ENCODE results near the gene KLK4. TPM values are rescaled to one million over a fixed set of nuclear protein-coding genes. Genes with fewer than 3 reads are reported as not detected.
A peak's percentile ranks its signal among the peaks of the same experiment; 100 is the strongest.

KLK4 gene
- total and polyA plus RNA-seq, 5 experiments from 2014 or later, result not detected

DNA sequence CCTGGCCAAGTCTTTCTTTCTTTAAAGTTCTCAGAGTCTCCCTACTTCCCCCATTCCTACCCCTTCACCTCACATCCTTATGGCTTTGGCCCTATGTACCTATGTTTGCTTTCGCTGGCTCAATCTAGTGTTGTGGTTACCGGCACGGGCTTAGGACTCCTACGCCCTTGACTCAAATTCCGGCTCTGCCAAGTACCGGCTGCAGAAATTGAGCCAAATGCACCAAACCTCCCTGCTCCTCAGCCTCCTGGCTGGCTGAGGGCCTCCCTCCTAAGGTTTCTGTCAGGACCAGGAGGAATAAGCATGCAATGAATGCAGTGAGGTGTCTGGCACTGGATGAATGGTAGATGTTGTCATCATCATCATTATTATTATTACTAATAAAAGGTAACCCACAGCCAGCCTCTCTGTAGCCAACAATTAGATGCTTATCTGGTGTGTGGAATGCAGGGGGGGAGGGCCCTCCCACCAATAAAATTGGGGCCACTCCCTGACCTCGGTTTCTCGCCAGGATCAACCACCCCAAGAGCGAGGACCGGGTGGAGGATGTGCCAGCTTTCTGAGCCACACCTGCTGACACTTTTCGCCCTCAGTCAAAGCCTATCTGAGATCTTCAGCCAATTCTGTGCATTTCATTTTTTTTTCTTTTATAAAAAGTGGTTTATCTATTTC, 21.0 kb upstream of the KLK4 start:
- H3K36me3 Mint-ChIP-seq, result no peaks in the 10 kb centered on the region
- DNase-seq (no peak), ATAC-seq (no peak)
- peaks cover 17 to 58% (median 37%) of the 10 kb centered on the region in 5 donors for H3K27me3 Mint-ChIP-seq
- POLR2A ChIA-PET, result no interaction called here
- no peak overlapping the region for H3K4me3 Mint-ChIP-seq
- H3K27ac Mint-ChIP-seq, result no peak overlapping the region
- peaks cover 0 to 5% (median 3%) of the 10 kb centered on the region in 4 donors for H3K4me1 Mint-ChIP-seq
- H3K9me3 Mint-ChIP-seq, result no peaks in the 10 kb centered on the region

- Mint-ChIP-seq H3K4me3 (no peak overlapping the region), H3K9me3 (no peaks in the 10 kb centered on the region), H3K4me1 (peaks cover 0 to 5% (median 3%) of the 10 kb centered on the region in 4 donors), H3K27me3 (peaks cover 19 to 51% (median 36%) of the 10 kb centered on the region in 5 donors), H3K36me3 (no peaks in the 10 kb centered on the region), H3K27ac (peak overlapping the region in 1 of 10 donors; percentile 67)
- POLR2A ChIA-PET, result no interaction called here
- no peak for ATAC-seq
- no peak for DNase-seq
These were observed 19.8 kb upstream of the KLK4 start for GRCh38 chr19:50931023-50931422.

GRCh38 chr19:50928831-50929230, 17.6 kb upstream of the KLK4 start:
- H3K4me3 Mint-ChIP-seq, result no peak overlapping the region

DNA sequence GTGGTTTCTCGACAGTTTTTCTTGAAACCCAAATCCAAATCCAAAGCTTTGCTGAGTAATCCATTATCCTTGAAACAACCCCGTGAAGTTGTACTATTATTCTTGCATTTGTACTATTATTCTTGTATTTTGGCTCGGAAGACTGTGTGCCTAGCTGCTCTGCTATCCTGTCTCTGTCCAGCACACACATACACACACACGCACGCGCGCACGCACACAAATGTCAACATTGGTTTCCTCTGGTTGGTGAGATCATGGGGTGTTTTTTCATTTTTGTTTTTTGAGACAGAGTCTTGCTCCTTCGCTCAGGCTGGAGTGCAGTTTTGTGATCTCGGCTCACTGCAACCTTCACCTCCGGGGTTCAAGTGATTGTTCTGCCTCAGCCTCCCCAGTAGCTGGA, 14.9 kb upstream of the KLK4 start:
- H3K36me3 Mint-ChIP-seq, result no peaks in the 10 kb centered on the region
- H3K27me3 Mint-ChIP-seq, result peaks cover 24 to 36% (median 26%) of the 10 kb centered on the region in 5 donors
- POLR2A ChIA-PET, result no interaction called here
- DNase-seq (no peak), ATAC-seq (no peak)
- no peak overlapping the region for H3K4me3 Mint-ChIP-seq
- H3K9me3 Mint-ChIP-seq, result no peaks in the 10 kb centered on the region
- H3K27ac Mint-ChIP-seq, result no peak overlapping the region
- peaks cover 7 to 15% (median 8%) of the 10 kb centered on the region in 4 donors for H3K4me1 Mint-ChIP-seq

More at GRCh38 chr19:50928831-50929230, 17.6 kb upstream of the KLK4 start:
- ATAC-seq (no peak), DNase-seq (no peak)
- Mint-ChIP-seq H3K27me3 (peaks cover 25 to 41% (median 32%) of the 10 kb centered on the region in 5 donors), H3K36me3 (no peaks in the 10 kb centered on the region), H3K4me1 (peaks cover 0 to 5% (median 3%) of the 10 kb centered on the region in 4 donors), H3K9me3 (no peaks in the 10 kb centered on the region), H3K27ac (no peak overlapping the region)
- POLR2A ChIA-PET, result no interaction called here

GRCh38 chr19:50925734-50926133, 14.5 kb upstream of the KLK4 start:
- ATAC-seq, result no peak
- Mint-ChIP-seq H3K4me1 (peaks cover 7 to 15% (median 7%) of the 10 kb centered on the region in 4 donors), H3K4me3 (no peak overlapping the region), H3K36me3 (no peaks in the 10 kb centered on the region), H3K9me3 (no peaks in the 10 kb centered on the region), H3K27ac (no peak overlapping the region), H3K27me3 (peaks cover 21 to 36% (median 26%) of the 10 kb centered on the region in 5 donors)
- POLR2A ChIA-PET, result no interaction called here
- no peak for DNase-seq

DNA sequence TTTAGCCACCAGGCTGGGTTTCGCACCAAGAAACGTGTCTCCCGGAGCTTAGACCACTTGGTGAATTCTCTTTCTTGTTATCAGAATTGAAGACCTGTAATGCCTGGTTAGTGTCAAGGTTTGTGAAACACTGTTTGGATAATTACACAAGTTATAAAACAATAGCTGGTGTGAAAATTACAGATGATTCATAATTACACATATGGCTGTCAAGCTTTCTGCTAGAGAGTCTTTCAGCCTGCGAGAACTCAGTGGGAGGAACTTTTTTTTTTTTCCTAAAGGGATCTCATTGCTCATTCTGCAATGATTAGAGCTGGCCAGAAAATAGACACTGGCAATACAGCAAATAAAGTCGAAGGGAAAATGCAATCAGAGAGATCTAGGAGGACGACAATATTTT, 13.4 kb upstream of the KLK4 start:
- ATAC-seq (no peak), DNase-seq (no peak)
- H3K36me3 Mint-ChIP-seq, result no peaks in the 10 kb centered on the region
- POLR2A ChIA-PET, result interaction anchor here (0.7 kb wide), 1 partner anchor 413 kb away, joined by 3 read pairs; no protein-coding TSS in a partner anchor
- H3K4me1 Mint-ChIP-seq, result peaks cover 5 to 9% (median 7%) of the 10 kb centered on the region in 4 donors
- peaks cover 27 to 37% (median 29%) of the 10 kb centered on the region in 5 donors for H3K27me3 Mint-ChIP-seq
- H3K27ac Mint-ChIP-seq, result no peak overlapping the region
- no peaks in the 10 kb centered on the region for H3K9me3 Mint-ChIP-seq
- H3K4me3 Mint-ChIP-seq, result no peak overlapping the region

GRCh38 chr19:50922317-50922853, 11.2 kb upstream of the KLK4 start:
- ATAC-seq (peak; percentile 94 to 100), DNase-seq (peak; percentile 56 to 86 (median 71))
- H3K27me3 Mint-ChIP-seq, result peaks cover 28 to 41% (median 37%) of the 10 kb centered on the region in 5 donors
- no peaks in the 10 kb centered on the region for H3K9me3 Mint-ChIP-seq
- POLR2A ChIA-PET, result interaction anchor here (0.7 kb wide), 1 partner anchor 565 kb away, joined by 3 read pairs; no protein-coding TSS in a partner anchor
- H3K27ac Mint-ChIP-seq, result no peak overlapping the region
- peaks cover 5 to 9% (median 7%) of the 10 kb centered on the region in 4 donors for H3K4me1 Mint-ChIP-seq
- H3K4me3 Mint-ChIP-seq, result no peak overlapping the region
- H3K36me3 Mint-ChIP-seq, result no peaks in the 10 kb centered on the region

DNA sequence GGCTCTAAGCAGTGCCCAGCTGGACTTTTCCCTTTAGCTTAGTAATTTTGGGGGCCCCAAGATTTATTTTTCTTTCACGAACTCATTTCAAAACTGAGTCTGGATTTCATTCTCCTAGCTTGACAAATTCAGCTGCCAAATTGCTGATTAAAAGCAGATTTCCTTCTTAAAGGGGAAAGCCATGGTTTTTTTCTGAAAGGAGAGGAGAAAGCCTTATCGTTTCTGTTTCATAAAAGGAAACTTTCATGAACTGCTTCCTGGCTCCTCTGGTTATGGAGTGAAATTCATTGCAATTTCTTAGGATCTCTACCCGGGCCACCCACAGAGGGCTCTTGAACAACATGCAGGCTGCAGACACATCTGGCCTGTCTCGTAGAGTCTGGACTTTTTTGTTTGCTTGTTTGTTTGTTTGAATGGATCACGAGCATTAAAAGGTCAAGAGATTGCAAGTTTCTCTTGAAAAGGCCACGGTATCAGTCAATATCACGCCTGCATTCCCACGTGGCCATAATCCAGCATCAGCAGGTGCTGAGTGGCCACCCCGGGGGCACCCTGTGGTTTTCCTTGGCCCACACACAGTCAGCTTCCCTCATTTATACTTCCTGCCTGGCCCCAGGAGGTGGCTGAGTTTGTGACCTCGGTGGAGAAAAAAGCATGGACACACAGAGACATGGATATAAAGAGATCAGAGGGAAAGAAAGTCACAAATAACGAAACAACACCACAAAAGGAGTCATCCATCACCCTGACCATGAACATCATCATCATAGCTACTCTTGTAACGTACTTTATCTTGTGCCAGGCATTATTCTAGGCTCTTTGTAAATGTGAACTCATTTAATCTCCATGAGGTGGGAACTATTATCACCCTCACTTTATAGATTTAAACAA, 10.5 kb upstream of the KLK4 start:
- Mint-ChIP-seq H3K27me3 (peaks cover 32 to 45% (median 44%) of the 10 kb centered on the region in 5 donors), H3K4me1 (peaks cover 5 to 9% (median 7%) of the 10 kb centered on the region in 4 donors), H3K9me3 (no peaks in the 10 kb centered on the region), H3K36me3 (no peaks in the 10 kb centered on the region), H3K4me3 (no peak overlapping the region), H3K27ac (peak overlapping the region in 1 of 10 donors; percentile 53)
- ATAC-seq (no peak), DNase-seq (no peak)
- POLR2A ChIA-PET, result interaction anchor here (0.7 kb wide), 1 partner anchor 564 kb away, joined by 3 read pairs; no protein-coding TSS in a partner anchor

DNA sequence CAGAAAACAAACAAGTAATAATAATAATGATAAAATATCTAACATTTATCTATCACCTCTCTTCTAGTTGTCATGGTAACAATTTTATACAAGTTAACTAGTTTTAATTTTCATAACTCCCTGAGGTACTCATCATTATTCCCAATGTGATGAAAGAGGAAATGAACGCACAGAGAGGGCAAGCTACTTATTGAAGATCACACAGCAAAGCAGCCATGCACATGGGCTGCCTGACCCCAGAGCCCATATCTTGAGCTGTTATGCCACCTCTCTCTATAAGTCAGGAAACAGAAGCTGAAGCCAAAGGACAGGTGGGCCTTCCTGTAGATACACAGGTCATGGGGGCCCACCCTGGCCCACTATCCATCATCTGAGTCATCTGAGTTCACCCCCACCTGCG, 4.9 kb upstream of the KLK4 start:
- POLR2A ChIA-PET, result no interaction called here
- Mint-ChIP-seq H3K27me3 (peaks cover 28 to 42% (median 36%) of the 10 kb centered on the region in 5 donors), H3K9me3 (no peaks in the 10 kb centered on the region), H3K4me1 (no peaks in the 10 kb centered on the region), H3K4me3 (no peak overlapping the region), H3K36me3 (no peaks in the 10 kb centered on the region), H3K27ac (no peak overlapping the region)
- DNase-seq (no peak), ATAC-seq (no peak)

GRCh38 chr19:50912727-50913716, 1.8 kb upstream of the KLK4 start:
- ATAC-seq (no peak), DNase-seq (no peak)
- Mint-ChIP-seq H3K9me3 (no peaks in the 10 kb centered on the region), H3K36me3 (no peaks in the 10 kb centered on the region), H3K27ac (no peak overlapping the region), H3K27me3 (peaks cover 10 to 50% (median 36%) of the 10 kb centered on the region in 5 donors), H3K4me3 (no peak overlapping the region), H3K4me1 (peaks cover 3 to 16% (median 10%) of the 10 kb centered on the region in 4 donors)
- POLR2A ChIA-PET, result no interaction called here

DNA sequence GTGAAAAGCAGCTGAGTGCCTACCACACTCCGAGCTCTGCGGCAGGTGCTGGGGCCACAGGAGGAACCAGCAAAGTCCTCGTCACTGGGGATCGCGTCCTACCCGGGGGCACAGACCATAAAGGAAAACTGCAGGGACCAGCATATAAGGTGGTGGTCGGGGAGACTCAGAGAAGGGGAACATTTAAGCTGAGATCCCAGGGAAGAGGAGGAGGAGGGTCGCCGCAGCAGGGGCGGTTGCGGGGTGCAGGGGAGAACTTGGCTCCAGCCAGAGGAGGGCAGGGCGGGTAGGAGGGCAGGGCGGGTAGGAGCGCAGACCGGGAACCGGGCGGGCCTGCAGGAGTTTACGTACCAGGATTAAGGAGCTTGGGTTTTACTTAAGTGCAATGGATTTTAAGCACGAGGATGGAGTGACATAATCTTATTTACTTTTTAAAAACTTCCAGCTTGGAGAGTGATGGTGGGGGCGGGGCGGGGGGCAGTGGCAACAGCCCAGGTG, 956 bp upstream of the KLK4 start:
- Mint-ChIP-seq H3K36me3 (no peaks in the 10 kb centered on the region), H3K9me3 (no peaks in the 10 kb centered on the region), H3K4me3 (no peak overlapping the region), H3K27ac (no peak overlapping the region), H3K27me3 (peaks cover 6 to 55% (median 39%) of the 10 kb centered on the region in 5 donors), H3K4me1 (peaks cover 3 to 17% (median 10%) of the 10 kb centered on the region in 4 donors)
- DNase-seq, result no peak
- no peak for ATAC-seq
- POLR2A ChIA-PET, result no interaction called here

- ATAC-seq (no peak), DNase-seq (no peak)
- no peaks in the 10 kb centered on the region for H3K36me3 Mint-ChIP-seq
- H3K4me3 Mint-ChIP-seq, result no peak overlapping the region
- H3K4me1 Mint-ChIP-seq, result peaks cover 3 to 17% (median 10%) of the 10 kb centered on the region in 4 donors
- H3K9me3 Mint-ChIP-seq, result no peaks in the 10 kb centered on the region
- no peak overlapping the region for H3K27ac Mint-ChIP-seq
- peaks cover 0 to 57% (median 40%) of the 10 kb centered on the region in 5 donors for H3K27me3 Mint-ChIP-seq
- POLR2A ChIA-PET, result no interaction called here
These were observed 473 bp downstream of the KLK4 start for GRCh38 chr19:50910722-50911121.
